Peyer's patch (tissue), 4 donors: ENCODE results near the gene NRAP.

Experiments
- CTCF ChIP-seq, 6 experiments: fragments of 450-650 bp in 4 of 6; fragments of 200-600 bp in 2 of 6; sonication (generic) in 1 of 6; IDR thresholded peaks; one replicate each; pipeline ENCODE4 v1.5.1; 2017 to 2019; ENCODE audit warnings: antibody characterized with exemption in 6 of 6, mild to moderate bottlenecking in 3 of 6, moderate library complexity in 1 of 6
- POLR2A ChIP-seq, 2 donors: fragments of 450-650 bp; IDR thresholded peaks; one replicate each; pipeline ENCODE4 v1.5.1; 2017; ENCODE audit warnings: antibody characterized with exemption in 2 of 2, mild to moderate bottlenecking in 2 of 2, moderate library complexity in 2 of 2

GRCh38 chr10:113583571-113583970 lies 80.3 kb downstream of the NRAP start:
- TF ChIP-seq CTCF (IDR thresholded peaks at IDR 0.05) (no peak), POLR2A (IDR thresholded peaks at IDR 0.05) (no peak)
